Peyer's patch (tissue), 4 donors: ENCODE results near the gene SCNN1B. TPM values are rescaled to one million over a fixed set of nuclear protein-coding genes. Genes with fewer than 3 reads are reported as not detected.

ENCODE experiments used
- DNase-seq, 3 donors: peaks; one replicate each; pipeline ENCODE4 v3.0.0-alpha.2; 2017 to 2019
- H3K27ac ChIP-seq, 4 donors: fragments of 200-600 bp; sonication (generic); one replicate each; pipeline ENCODE4 v1.5.1; 2016 to 2019
- H3K27me3 ChIP-seq, 2 donors: fragments of 200-600 bp; sonication (generic); one replicate each; pipeline ENCODE4 v1.5.1; 2019
- H3K36me3 ChIP-seq, 3 donors: fragments of 200-600 bp; sonication (generic); one replicate each; pipeline ENCODE4 v1.5.1; 2016 to 2019
- H3K4me1 ChIP-seq, 4 donors: fragments of 200-600 bp; sonication (generic); one replicate each; pipeline ENCODE4 v1.5.1; 2016 to 2019
- H3K4me3 ChIP-seq, 4 donors: fragments of 200-600 bp; sonication (generic); 1 replicate in 3 of 4; 2 replicates in 1 of 4; pipeline ENCODE4 v1.5.1; 2016 to 2019; ENCODE audit warnings: mild to moderate bottlenecking in 1 of 4
- H3K9me3 ChIP-seq, 4 donors: fragments of 200-600 bp; sonication (generic); one replicate each; pipeline ENCODE4 v1.5.1; 2016 to 2019; ENCODE audit warnings: mild to moderate bottlenecking in 1 of 4
- CTCF ChIP-seq, 6 experiments: fragments of 450-650 bp in 4 of 6; fragments of 200-600 bp in 2 of 6; sonication (generic) in 1 of 6; IDR thresholded peaks; one replicate each; pipeline ENCODE4 v1.5.1; 2017 to 2019; ENCODE audit warnings: antibody characterized with exemption in 6 of 6, mild to moderate bottlenecking in 3 of 6, moderate library complexity in 1 of 6
- POLR2A ChIP-seq, 2 donors: fragments of 450-650 bp; IDR thresholded peaks; one replicate each; pipeline ENCODE4 v1.5.1; 2017; ENCODE audit warnings: antibody characterized with exemption in 2 of 2, mild to moderate bottlenecking in 2 of 2, moderate library complexity in 2 of 2
- total RNA-seq, 4 donors: library from RNA; depleted of rRNA; stranded (reverse); fragments of >200 nt; gene quantifications; one replicate each; pipeline ENCODE4 v1.1.0, GENCODE V29; 2016

Gene SCNN1B
- total RNA-seq, 4 donors from 2014 or later, result 4.3 to 9.6 (median 6.6) TPM; not detected in 1

DNA sequence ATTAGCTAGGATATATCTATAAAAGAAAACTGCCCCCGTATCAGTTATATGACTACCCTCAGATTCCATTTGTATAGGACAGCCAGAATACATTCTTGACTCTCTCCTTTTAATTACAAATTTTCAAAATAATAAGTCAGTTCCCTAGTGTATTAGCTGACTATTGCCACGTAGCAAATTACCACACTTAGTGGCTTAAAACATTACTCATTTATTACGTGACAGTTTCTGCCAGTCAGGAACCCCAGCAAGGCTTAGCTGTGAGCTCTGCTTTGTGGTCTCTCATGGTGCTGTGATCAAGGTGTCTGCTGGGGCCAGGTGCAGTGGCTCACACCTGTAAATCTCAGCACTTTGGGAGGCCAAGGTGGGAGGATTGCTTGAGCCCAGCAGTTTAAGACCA lies 13.9 kb upstream of the SCNN1B start:
- Histone ChIP-seq H3K27ac (no peak overlapping the region), H3K4me1 (no peaks in the 10 kb centered on the region), H3K27me3 (no peaks in the 10 kb centered on the region), H3K36me3 (no peaks in the 10 kb centered on the region), H3K9me3 (no peaks in the 10 kb centered on the region), H3K4me3 (no peak overlapping the region)
- TF ChIP-seq POLR2A (IDR thresholded peaks at IDR 0.05), result no peak
- TF ChIP-seq CTCF (IDR thresholded peaks at IDR 0.05), result no peak
- no peak for DNase-seq

DNA sequence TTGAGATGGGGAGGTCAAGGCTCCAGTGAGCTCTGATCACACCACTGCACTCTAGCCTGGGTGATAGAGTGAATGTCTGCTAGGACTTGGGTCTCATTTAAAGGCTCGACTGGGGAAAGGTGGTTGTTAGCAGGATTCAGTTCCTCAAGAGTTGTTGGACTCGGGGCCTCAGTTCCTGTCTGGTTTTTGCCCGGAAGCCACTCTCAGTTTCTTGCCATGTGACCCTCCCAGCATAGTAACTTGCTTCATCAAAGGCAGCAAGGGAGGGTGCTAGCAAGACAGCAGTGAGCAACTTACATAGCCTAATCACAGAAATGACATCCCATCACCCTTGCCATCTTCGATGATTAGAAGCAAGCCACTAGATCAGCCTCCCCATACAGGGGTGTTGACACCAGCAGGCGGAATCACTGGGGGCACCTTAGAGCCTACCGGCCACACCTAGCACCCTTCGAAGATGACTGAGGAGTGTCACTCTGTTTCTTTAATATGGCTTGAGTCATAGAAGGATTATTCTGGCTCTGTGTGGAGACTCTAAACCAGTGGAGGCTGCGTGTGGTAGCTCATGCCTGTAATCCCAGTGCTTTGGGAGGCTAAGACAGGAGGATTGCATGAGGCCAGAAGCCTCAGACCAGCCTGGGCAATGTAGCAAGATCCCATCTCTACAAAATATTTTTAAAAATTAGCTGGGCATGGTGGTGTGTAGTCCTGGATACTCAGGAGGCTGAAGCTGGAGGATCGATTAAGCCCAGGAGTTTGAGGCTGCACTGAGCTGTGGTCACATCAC lies 13.2 kb upstream of the SCNN1B start:
- TF ChIP-seq CTCF (IDR thresholded peaks at IDR 0.05) (no peak), POLR2A (IDR thresholded peaks at IDR 0.05) (no peak)
- Histone ChIP-seq H3K27ac (no peak overlapping the region), H3K4me3 (no peak overlapping the region), H3K36me3 (no peaks in the 10 kb centered on the region), H3K27me3 (no peaks in the 10 kb centered on the region), H3K9me3 (no peaks in the 10 kb centered on the region), H3K4me1 (no peaks in the 10 kb centered on the region)
- no peak for DNase-seq

DNA sequence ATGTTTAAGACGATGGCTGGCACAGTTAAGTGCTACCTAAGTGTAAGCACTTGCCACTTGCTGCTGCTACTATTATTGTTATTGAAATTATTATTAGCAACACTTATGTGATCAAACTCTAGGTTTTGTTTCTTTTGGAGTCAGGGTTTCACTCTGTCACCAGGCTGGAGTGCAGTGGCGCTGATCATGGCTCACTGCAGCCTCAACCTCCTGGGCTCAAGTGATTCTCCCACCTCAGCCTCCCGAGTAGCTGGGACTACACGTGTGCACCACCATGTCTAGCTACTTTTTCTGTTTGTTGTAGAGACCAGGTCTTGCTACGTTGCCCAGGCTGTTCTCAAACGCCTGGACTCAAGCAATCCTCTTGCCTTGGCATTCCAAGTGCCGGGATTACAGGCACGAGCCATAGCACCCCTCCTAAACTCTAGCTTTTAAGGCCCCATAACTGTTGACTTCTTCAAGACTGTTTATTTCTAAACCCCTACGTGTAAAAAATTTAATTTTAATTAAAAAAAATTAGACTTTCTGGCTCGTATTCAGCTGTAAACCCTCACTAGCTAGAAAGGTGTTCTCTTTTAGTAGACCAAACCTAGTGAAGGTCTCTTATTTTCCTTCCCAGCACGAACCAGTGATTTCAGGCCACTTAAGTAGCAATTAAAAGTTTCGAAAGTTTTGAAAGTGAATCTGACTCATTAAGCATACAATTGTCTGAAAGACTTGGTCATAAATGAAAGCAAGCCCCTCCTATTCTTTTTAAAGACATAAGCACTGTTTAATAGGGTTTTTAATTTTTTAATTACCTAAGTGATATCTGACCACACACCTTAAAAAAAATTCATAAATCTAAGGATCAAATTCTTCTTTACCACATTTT lies 11.7 kb upstream of the SCNN1B start:
- DNase-seq, result no peak
- Histone ChIP-seq H3K4me1 (no peaks in the 10 kb centered on the region), H3K27ac (no peak overlapping the region), H3K27me3 (no peaks in the 10 kb centered on the region), H3K4me3 (no peak overlapping the region), H3K9me3 (no peaks in the 10 kb centered on the region), H3K36me3 (no peaks in the 10 kb centered on the region)
- TF ChIP-seq POLR2A (IDR thresholded peaks at IDR 0.05) (no peak), CTCF (IDR thresholded peaks at IDR 0.05) (no peak)

- H3K4me3 ChIP-seq, result no peak overlapping the region
- H3K4me1 ChIP-seq, result no peaks in the 10 kb centered on the region
- no peaks in the 10 kb centered on the region for H3K27me3 ChIP-seq
- DNase-seq, result no peak
- no peak overlapping the region for H3K27ac ChIP-seq
- no peaks in the 10 kb centered on the region for H3K9me3 ChIP-seq
- no peaks in the 10 kb centered on the region for H3K36me3 ChIP-seq
- no peak for TF ChIP-seq POLR2A (IDR thresholded peaks at IDR 0.05)
- TF ChIP-seq CTCF (IDR thresholded peaks at IDR 0.05), result no peak
These were observed 9.1 kb upstream of the SCNN1B start for GRCh38 chr16:23293016-23293415.

DNA sequence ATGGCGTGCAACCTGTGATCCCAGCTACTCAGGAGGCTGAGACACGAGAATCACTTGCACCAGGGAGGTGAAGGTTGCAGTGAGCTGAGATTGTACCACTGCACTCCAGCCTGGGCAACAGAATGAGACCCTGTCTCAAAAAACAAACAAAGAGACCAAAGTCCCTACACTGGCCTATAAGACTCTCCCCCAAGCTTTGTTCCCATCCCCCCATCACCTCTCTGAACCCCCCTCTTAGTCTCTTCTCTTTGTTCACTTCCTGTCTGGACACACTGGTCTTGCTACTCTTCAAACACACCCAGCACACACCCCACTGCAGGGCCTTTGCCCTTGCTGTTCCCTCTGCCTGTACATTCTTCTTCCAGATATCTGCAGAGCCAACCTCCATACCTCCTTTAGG lies 7.8 kb upstream of the SCNN1B start:
- no peak overlapping the region for H3K27ac ChIP-seq
- DNase-seq, result no peak
- H3K36me3 ChIP-seq, result no peaks in the 10 kb centered on the region
- H3K27me3 ChIP-seq, result no peaks in the 10 kb centered on the region
- H3K4me3 ChIP-seq, result no peak overlapping the region
- TF ChIP-seq CTCF (IDR thresholded peaks at IDR 0.05) (no peak), POLR2A (IDR thresholded peaks at IDR 0.05) (no peak)
- H3K9me3 ChIP-seq, result no peaks in the 10 kb centered on the region
- H3K4me1 ChIP-seq, result no peaks in the 10 kb centered on the region
